ENCODE measurements around the gene DNAI4. TPM values are rescaled to one million over a fixed set of nuclear protein-coding genes. Genes with fewer than 3 reads are reported as not detected.

DNAI4 gene
- polyA plus RNA-seq, 1 donor: 2.0 TPM

Other genes with a start within 250 kb of the DNAI4 start
- gene DYNLT5, start 172.4 kb downstream of the DNAI4 start, polyA plus RNA-seq (ENCODE audit: insufficient read length): 4.5 TPM
- not detected for gene INSL5, start 123.6 kb downstream of the DNAI4 start, polyA plus RNA-seq (ENCODE audit: insufficient read length)
- 20.9 TPM for gene MIER1, start 134 bp upstream of the DNAI4 start, polyA plus RNA-seq (ENCODE audit: insufficient read length)
- 7.2 TPM for gene SLC35D1, start 129.3 kb upstream of the DNAI4 start, polyA plus RNA-seq (ENCODE audit: insufficient read length)
- not detected for gene C1orf141, start 210.1 kb upstream of the DNAI4 start, polyA plus RNA-seq (ENCODE audit: insufficient read length)
- not detected for gene IL23R, start 241.6 kb upstream of the DNAI4 start, polyA plus RNA-seq (ENCODE audit: insufficient read length)